ENCODE data around the gene SMR3A.

GRCh38 chr4:70392057-70392776 is 31.7 kb downstream of the SMR3A start:
- no peak for TF ChIP-seq ARID2 (IDR thresholded peaks at IDR 0.05)
- no peak for TF ChIP-seq ZFX (CRISPR knock-in tag; IDR thresholded peaks at IDR 0.05)
- no peak for TF ChIP-seq BMI1 (IDR thresholded peaks at IDR 0.05; ENCODE audit: low read length)
- no peak for TF ChIP-seq EWSR1 (IDR thresholded peaks at IDR 0.05; ENCODE audit: borderline replicate concordance, low read depth, partially characterized antibody)
- TF ChIP-seq CAMTA2 (CRISPR knock-in tag; conservative IDR thresholded peaks at IDR 0.05) = no peak

Measured in K562 (cell line).